PC-9 (cell line): ENCODE data around the gene GOLPH3L.

Experiments used
- EZH2 ChIP-seq: fragments of 200-600 bp; sonication (generic); IDR thresholded peaks from 2 replicates; pipeline ENCODE4 v1.8.0; 2017; ENCODE audit warnings: antibody characterized with exemption, low read depth
- TF ChIP-seq, protein P1 (sequence below): fragments of 200-600 bp; sonication (generic); conservative IDR thresholded peaks from 2 replicates; pipeline ENCODE4 v1.6.1; 2017; ENCODE audit warnings: mixed run types, antibody characterized with exemption, mild to moderate bottlenecking, moderate library complexity

- TF ChIP-seq, protein P1, sequence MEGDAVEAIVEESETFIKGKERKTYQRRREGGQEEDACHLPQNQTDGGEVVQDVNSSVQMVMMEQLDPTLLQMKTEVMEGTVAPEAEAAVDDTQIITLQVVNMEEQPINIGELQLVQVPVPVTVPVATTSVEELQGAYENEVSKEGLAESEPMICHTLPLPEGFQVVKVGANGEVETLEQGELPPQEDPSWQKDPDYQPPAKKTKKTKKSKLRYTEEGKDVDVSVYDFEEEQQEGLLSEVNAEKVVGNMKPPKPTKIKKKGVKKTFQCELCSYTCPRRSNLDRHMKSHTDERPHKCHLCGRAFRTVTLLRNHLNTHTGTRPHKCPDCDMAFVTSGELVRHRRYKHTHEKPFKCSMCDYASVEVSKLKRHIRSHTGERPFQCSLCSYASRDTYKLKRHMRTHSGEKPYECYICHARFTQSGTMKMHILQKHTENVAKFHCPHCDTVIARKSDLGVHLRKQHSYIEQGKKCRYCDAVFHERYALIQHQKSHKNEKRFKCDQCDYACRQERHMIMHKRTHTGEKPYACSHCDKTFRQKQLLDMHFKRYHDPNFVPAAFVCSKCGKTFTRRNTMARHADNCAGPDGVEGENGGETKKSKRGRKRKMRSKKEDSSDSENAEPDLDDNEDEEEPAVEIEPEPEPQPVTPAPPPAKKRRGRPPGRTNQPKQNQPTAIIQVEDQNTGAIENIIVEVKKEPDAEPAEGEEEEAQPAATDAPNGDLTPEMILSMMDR = no peak; the same call in 1 of the 2 replicates
- TF ChIP-seq EZH2 = no peak
Measured at GRCh38 chr1:150619576-150620509, 77.1 kb downstream of the GOLPH3L start.
